Ovary (tissue), 9 donors: ENCODE data around the gene PCDHGA6. TPM values are rescaled to one million over a fixed set of nuclear protein-coding genes. Genes with fewer than 3 reads are reported as not detected.

Source experiments
- DNase-seq, 5 donors: peaks; one replicate each; pipeline ENCODE4 v3.0.0-alpha.2; 2019 to 2020
- H3K27ac ChIP-seq, 2 donors: fragments of 200-600 bp; one replicate each; pipeline versions ENCODE4 v1.5.1 to v1.8.0; 2019 to 2022
- H3K27me3 ChIP-seq: fragments of 200-600 bp; one replicate; pipeline ENCODE4 v1.8.0; 2022
- H3K36me3 ChIP-seq: fragments of 200-600 bp; sonication (generic); one replicate; pipeline ENCODE4 v1.5.1; 2019
- H3K4me1 ChIP-seq: one replicate; pipeline ENCODE4 v1.8.1; 2013; ENCODE audit warnings: mild to moderate bottlenecking, moderate library complexity; ENCODE audit not compliant: insufficient read depth
- H3K4me3 ChIP-seq: fragments of 200-600 bp; sonication (generic); one replicate; pipeline ENCODE4 v1.5.1; 2017
- H3K9me3 ChIP-seq, 2 donors: fragments of 200-600 bp in 1 of 2; sonication (generic) in 1 of 2; one replicate each; pipeline versions ENCODE4 v1.5.1 to v1.8.1; 2013 to 2019; ENCODE audit warnings: mild to moderate bottlenecking in 1 of 2, moderate library complexity in 1 of 2
- EP300 ChIP-seq: sonication (generic); formaldehyde crosslinking; IDR thresholded peaks from one replicate; pipeline ENCODE4 v1.6.1; 2017; ENCODE audit warnings: antibody characterized with exemption
- POLR2A ChIP-seq: fragments of 450-650 bp; IDR thresholded peaks from one replicate; pipeline ENCODE4 v1.6.1; 2017; ENCODE audit warnings: antibody characterized with exemption, mild to moderate bottlenecking, moderate library complexity
- WGBS, 3 donors: extraction: QIAGEN DNeasy Blood & Tissue Kit in 1 of 3; methylation state at CpG; one replicate each; pipeline versions ENCODE4 v1.1.5 to v1.1.7; 2013 to 2017; 5-methylcytosine and 5-hydroxymethylcytosine counted together
- intact Hi-C, 4 donors: fragments of 100-400 bp; cut with DNase I; formaldehyde crosslinking; loops; one replicate each; pipeline versions ENCODE4 v1.11.0 to v1.15.1; 2022 to 2023
- polyA plus RNA-seq, 2 donors: library from polyadenylated mRNA; stranded (reverse); fragments of 200-250 nt in 1 of 2; fragments of 350-450 nt in 1 of 2; fragmentation: Illumina TruSeq in 1 of 2; extraction: RNeasy Lipid Tissue Mini Kit (QIAGEN cat#74804) in 1 of 2; gene quantifications; one replicate each; pipeline ENCODE4 v1.2.3, GENCODE V29; 2013 to 2014
- total RNA-seq, 7 donors: library from RNA; depleted of rRNA in 2 of 7; stranded (reverse); fragments of >200 nt in 2 of 7; fragmentation: NEBNext Ultra II Directional in 3 of 7; extraction: Animal tissue kit (Norgen Biotek cat#: 25700) in 3 of 7; gene quantifications; one replicate each; pipeline versions ENCODE4 v1.1.0 to v1.2.4, GENCODE V29; 2016 to 2023
- TF ChIP-seq, protein P1 (sequence below), 3 donors: fragments of 450-650 bp in 2 of 3; fragments of 200-600 bp in 1 of 3; IDR thresholded peaks; one replicate each; pipeline versions ENCODE4 v1.5.1 to v1.8.0; 2016 to 2022; ENCODE audit warnings: antibody characterized with exemption in 3 of 3, mild to moderate bottlenecking in 1 of 3
- donor health status: DM: no; HTN: no; CAD: no; lungs with moderate emphysema.
- donor health status: DM: no; HTN: no; CAD: no.
- donor health status: Bipolar disorder and iron deficiency.
- donor health status: DM: yes; HTN: yes; CAD: no.
- donor health status: DM: no; HTN: no; CAD: no.
- donor health status: DM: yes; HTN: yes; CAD: no.

PCDHGA6 gene
- total and polyA plus RNA-seq, 9 donors = 3.6 to 14.5 (median 8.5) TPM

DNA sequence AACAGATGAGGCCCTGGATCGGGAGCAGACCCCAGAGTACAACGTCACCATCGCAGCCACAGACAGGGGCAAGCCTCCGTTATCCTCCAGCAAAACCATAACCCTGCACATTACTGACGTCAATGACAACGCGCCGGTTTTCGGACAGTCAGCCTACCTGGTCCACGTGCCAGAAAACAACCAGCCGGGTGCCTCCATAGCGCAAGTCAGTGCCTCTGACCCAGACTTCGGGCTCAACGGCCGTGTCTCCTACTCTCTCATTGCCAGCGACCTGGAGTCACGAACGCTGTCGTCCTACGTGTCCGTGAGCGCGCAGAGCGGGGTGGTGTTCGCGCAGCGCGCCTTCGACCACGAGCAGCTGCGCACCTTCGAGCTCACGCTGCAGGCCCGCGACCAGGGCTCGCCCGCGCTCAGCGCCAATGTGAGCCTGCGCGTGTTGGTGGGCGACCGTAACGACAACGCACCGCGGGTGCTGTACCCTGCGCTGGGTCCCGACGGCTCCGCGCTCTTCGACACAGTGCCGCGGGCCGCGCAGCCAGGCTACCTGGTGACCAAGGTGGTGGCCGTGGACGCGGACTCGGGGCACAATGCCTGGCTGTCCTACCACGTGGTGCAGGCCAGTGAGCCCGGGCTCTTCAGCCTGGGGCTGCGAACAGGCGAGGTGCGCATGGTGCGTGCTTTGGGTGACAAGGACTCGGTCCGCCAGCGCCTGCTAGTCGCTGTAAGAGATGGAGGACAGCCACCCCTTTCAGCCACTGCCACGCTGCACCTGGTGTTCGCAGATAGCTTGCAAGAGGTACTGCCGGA lies 45.6 kb downstream of the PCDHGA6 start:
- peaks cover 15 to 50% of the 10 kb centered on the region in 2 donors for H3K9me3 ChIP-seq
- TF ChIP-seq EP300 (no peak), POLR2A (no peak)
- TF ChIP-seq, protein P1, sequence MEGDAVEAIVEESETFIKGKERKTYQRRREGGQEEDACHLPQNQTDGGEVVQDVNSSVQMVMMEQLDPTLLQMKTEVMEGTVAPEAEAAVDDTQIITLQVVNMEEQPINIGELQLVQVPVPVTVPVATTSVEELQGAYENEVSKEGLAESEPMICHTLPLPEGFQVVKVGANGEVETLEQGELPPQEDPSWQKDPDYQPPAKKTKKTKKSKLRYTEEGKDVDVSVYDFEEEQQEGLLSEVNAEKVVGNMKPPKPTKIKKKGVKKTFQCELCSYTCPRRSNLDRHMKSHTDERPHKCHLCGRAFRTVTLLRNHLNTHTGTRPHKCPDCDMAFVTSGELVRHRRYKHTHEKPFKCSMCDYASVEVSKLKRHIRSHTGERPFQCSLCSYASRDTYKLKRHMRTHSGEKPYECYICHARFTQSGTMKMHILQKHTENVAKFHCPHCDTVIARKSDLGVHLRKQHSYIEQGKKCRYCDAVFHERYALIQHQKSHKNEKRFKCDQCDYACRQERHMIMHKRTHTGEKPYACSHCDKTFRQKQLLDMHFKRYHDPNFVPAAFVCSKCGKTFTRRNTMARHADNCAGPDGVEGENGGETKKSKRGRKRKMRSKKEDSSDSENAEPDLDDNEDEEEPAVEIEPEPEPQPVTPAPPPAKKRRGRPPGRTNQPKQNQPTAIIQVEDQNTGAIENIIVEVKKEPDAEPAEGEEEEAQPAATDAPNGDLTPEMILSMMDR (IDR thresholded peaks at IDR 0.05) = no peak
- H3K27me3 ChIP-seq = no peaks in the 10 kb centered on the region
- no peaks in the 10 kb centered on the region for H3K36me3 ChIP-seq
- peaks cover 2% of the 10 kb centered on the region for H3K4me1 ChIP-seq
- 23 to 34% (median 23%) methylated on average over 74 of the region's 74 CpGs for WGBS, 3 donors
- DNase-seq = no peak
- intact Hi-C loops = loop anchor here in 2 of 4 donors (5.0 to 10.0 kb wide), 2 partner anchors 106 to 138 kb away; no protein-coding TSS in a partner anchor
- H3K27ac ChIP-seq = no peak overlapping the region
- no peak overlapping the region for H3K4me3 ChIP-seq

DNA sequence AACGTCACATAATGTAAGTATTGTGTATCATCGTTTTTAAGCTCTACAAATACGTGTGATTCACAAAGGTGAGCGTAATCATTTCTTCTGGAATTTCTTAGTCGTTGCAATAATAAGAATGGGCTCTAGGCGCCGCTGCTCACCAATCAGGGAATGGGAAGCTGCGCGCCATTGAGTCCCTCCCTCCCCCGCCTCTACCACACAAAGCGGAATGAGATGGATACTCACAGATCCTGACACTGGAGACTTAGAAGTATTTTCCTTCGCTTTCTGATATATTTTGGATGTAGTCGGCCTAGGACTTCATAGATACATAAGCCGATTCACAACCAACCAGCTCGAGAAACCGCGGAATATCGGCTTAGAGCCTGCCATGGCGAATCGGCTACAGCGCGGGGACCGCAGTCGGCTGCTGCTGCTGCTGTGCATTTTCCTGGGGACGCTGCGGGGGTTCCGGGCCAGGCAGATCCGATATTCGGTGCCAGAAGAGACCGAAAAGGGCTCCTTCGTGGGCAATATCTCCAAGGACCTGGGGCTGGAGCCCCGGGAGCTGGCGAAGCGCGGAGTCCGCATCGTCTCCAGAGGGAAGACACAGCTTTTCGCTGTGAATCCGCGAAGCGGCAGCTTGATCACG lies 47.3 kb downstream of the PCDHGA6 start, which contains the start of gene PCDHGA11:
Gene PCDHGA11 (plus strand): TSS at position 197 of the 634 bp plus-strand sequence. CDS start 177 bp downstream, at position 374.
- peaks cover 17 to 45% of the 10 kb centered on the region in 2 donors for H3K9me3 ChIP-seq
- DNase-seq = no peak
- no peak for TF ChIP-seq POLR2A
- TF ChIP-seq EP300 = no peak
- TF ChIP-seq, protein P1 (IDR thresholded peaks at IDR 0.05) = no peak

DNA sequence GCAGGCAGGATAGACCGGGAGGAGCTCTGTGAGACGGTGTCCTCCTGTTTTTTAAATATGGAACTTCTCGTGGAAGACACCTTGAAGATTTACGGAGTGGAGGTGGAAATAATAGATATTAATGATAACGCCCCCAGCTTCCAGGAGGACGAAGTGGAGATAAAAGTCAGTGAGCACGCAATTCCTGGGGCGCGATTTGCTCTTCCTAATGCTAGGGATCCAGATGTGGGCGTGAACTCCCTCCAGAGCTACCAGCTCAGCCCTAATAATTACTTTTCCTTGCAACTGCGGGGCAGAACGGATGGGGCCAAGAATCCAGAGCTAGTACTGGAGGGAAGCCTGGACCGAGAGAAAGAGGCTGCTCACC lies 47.8 kb downstream of the PCDHGA6 start:
- intact Hi-C loops = no loop called here
- Histone ChIP-seq H3K36me3 (no peaks in the 10 kb centered on the region), H3K27me3 (no peaks in the 10 kb centered on the region), H3K4me3 (no peak overlapping the region), H3K9me3 (peaks cover 19 to 49% of the 10 kb centered on the region in 2 donors), H3K4me1 (peaks cover 2% of the 10 kb centered on the region), H3K27ac (no peak overlapping the region)
- TF ChIP-seq EP300 (no peak), POLR2A (no peak)
- TF ChIP-seq, protein P1 (IDR thresholded peaks at IDR 0.05) = no peak
- DNase-seq = no peak
- WGBS, 3 donors = 8 to 12% (median 11%) methylated on average over 13 of the region's 13 CpGs

More for the DNA sequence above, 47.3 kb downstream of the PCDHGA6 start, which contains the start of gene PCDHGA11:
- Histone ChIP-seq H3K36me3 (no peaks in the 10 kb centered on the region), H3K4me3 (no peak within 1 kb of the TSS), H3K27me3 (no peaks in the 10 kb centered on the region), H3K27ac (no peak within 1 kb of the TSS), H3K4me1 (peaks cover 2% of the 10 kb centered on the region)
- intact Hi-C loops = no loop called here
- WGBS, 3 donors = 10 to 15% (median 11%) methylated on average over 42 of the region's 42 CpGs

DNA sequence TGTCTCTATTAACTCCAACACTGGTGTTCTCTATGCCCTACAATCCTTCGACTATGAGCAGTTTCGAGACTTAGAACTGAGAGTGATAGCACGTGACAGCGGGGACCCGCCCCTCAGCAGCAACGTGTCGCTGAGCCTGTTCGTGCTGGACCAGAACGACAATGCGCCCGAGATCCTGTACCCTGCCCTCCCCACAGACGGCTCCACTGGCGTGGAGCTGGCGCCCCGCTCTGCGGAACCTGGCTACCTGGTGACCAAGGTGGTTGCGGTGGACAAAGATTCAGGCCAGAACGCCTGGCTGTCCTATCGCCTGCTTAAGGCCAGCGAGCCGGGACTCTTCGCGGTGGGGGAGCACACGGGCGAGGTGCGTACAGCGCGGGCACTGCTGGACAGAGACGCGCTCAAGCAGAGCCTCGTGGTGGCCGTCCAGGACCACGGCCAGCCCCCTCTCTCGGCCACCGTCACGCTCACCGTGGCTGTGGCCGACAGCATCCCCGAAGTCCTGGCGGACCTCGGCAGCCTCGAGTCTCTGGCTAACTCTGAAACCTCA lies 49.1 kb downstream of the PCDHGA6 start:
- no peak for DNase-seq
- Histone ChIP-seq H3K4me1 (peaks cover 2% of the 10 kb centered on the region), H3K9me3 (peaks cover 22 to 61% of the 10 kb centered on the region in 2 donors), H3K4me3 (no peak overlapping the region), H3K36me3 (no peaks in the 10 kb centered on the region), H3K27ac (no peak overlapping the region), H3K27me3 (no peaks in the 10 kb centered on the region)
- WGBS, 3 donors = 18 to 31% (median 20%) methylated on average over 37 to 42 of the region's 42 CpGs
- TF ChIP-seq POLR2A (no peak), EP300 (no peak)
- TF ChIP-seq, protein P1 (IDR thresholded peaks at IDR 0.05) = no peak
- intact Hi-C loops = no loop called here
